Measurements from ENCODE around the gene TARBP2.

TARBP2 gene

GRCh38 chr12:53500776-53501614 lies at the start of gene TARBP2:
Gene TARBP2 (plus strand): TSS chr12:53501283. CDS start chr12:53501409, 126 bp downstream.
- H3K4me3 Mint-ChIP-seq = peak within 1 kb of the TSS; percentile 88
- H3K4me1 Mint-ChIP-seq (ENCODE audit: low read depth) = peaks cover 80% of the 10 kb centered on the region

GRCh38 chr12:53451661-53452158 lies 49.4 kb upstream of the TARBP2 start, which contains the start of gene PCBP2:
Gene PCBP2 (plus strand): TSS chr12:53452102. CDS start chr12:53454801, 2,699 bp downstream.
- Mint-ChIP-seq H3K36me3 (ENCODE audit: low read depth) (peaks cover 67% of the 10 kb centered on the region), H3K27ac (peak within 1 kb of the TSS; percentile 96), H3K4me3 (peak within 1 kb of the TSS; percentile 92), H3K9me3 (no peaks in the 10 kb centered on the region), H3K27me3 (no peaks in the 10 kb centered on the region), H3K4me1 (ENCODE audit: low read depth) (peaks cover 31% of the 10 kb centered on the region)
- intact Hi-C loops (cut with micrococcal nuclease) = loop anchor here (1.0 to 5.0 kb wide), 3 partner anchors 10 to 276 kb away; partner anchors contain the start of genes CALCOCO1, PRR13 and TARBP2

More at GRCh38 chr12:53500776-53501614, at the start of gene TARBP2:
- H3K9me3 Mint-ChIP-seq = no peaks in the 10 kb centered on the region
- intact Hi-C loops (cut with micrococcal nuclease) = loop anchor here (2.0 kb wide), 2 partner anchors 48 to 180 kb away; partner anchors contain the start of genes AAAS and PCBP2
- peak within 1 kb of the TSS; percentile 94 for H3K27ac Mint-ChIP-seq
- no peaks in the 10 kb centered on the region for H3K27me3 Mint-ChIP-seq
- H3K36me3 Mint-ChIP-seq (ENCODE audit: low read depth) = peaks cover 48% of the 10 kb centered on the region

GRCh38 chr12:53452159-53453077 lies 48.7 kb upstream of the TARBP2 start:
- peak overlapping the region; percentile 96 for H3K27ac Mint-ChIP-seq
- intact Hi-C loops (cut with micrococcal nuclease) = loop anchor here (2.0 to 5.0 kb wide), 2 partner anchors 48 to 275 kb away; partner anchors contain the start of genes CALCOCO1 and TARBP2
- H3K4me1 Mint-ChIP-seq (ENCODE audit: low read depth) = peaks cover 30% of the 10 kb centered on the region
- peaks cover 70% of the 10 kb centered on the region for H3K36me3 Mint-ChIP-seq (ENCODE audit: low read depth)
- H3K4me3 Mint-ChIP-seq = peak overlapping the region; percentile 92
- H3K9me3 Mint-ChIP-seq = no peaks in the 10 kb centered on the region
- H3K27me3 Mint-ChIP-seq = no peaks in the 10 kb centered on the region

DNA sequence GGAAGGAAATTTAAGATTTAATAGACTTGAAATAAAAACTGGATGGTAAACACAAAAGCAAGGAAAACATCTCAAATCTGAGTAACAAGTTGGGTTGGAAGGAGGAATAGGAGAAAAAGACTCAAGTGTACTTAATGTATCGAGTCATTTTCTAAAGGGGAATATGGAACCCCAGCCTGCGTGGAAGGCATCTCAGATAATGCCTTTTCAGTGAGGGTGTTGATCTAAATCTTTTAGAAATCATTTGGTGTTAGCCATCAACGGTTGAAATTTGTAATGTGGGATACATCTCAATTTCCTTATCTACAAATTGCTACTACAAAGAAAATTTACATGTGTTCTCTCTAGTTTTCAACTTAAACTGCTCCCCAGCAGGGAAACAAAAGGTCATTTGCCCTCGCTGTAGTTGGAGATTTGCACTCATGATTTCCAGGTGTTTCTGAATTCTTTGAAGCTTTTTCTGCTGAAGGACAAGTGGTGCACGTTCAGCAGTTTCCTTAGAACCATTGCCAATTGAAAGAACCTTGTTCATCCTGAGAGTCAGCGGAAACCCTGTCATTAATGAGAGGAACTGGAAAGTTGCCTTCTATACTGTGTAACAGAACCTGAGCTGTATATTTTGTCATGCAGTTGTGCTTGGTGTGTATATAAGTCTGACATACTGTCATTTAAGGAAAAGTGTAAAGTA lies 47.0 kb upstream of the TARBP2 start:
- no peak overlapping the region for H3K27ac Mint-ChIP-seq
- H3K36me3 Mint-ChIP-seq (ENCODE audit: low read depth) = peaks cover 71% of the 10 kb centered on the region
- H3K4me3 Mint-ChIP-seq = no peak overlapping the region
- H3K27me3 Mint-ChIP-seq = no peaks in the 10 kb centered on the region
- intact Hi-C loops (cut with micrococcal nuclease) = loop anchor here (2.0 to 5.0 kb wide), 2 partner anchors 47 to 273 kb away; partner anchors contain the start of genes CALCOCO1 and TARBP2
- no peaks in the 10 kb centered on the region for H3K9me3 Mint-ChIP-seq
- peaks cover 26% of the 10 kb centered on the region for H3K4me1 Mint-ChIP-seq (ENCODE audit: low read depth)

DNA sequence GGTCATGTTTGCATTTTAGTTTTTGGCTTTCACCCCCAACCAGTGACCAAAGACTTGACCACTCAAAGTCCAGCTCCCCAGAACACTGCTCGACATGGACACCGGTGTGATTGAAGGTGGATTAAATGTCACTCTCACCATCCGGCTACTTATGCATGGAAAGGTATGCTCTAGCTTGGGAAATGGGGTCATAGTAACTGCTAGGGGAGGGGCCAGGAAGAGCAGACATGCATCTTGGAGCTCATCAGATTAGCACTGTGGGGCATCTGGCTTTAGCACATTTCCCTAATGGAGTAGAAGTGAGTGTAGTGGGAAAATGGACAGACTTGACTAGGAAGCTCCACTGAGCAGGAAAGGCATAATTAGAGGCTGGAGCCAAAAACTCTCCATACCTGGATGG lies 46.4 kb upstream of the TARBP2 start:
- no peak overlapping the region for H3K27ac Mint-ChIP-seq
- H3K4me1 Mint-ChIP-seq (ENCODE audit: low read depth) = peaks cover 26% of the 10 kb centered on the region
- H3K27me3 Mint-ChIP-seq = no peaks in the 10 kb centered on the region
- H3K4me3 Mint-ChIP-seq = no peak overlapping the region
- H3K36me3 Mint-ChIP-seq (ENCODE audit: low read depth) = peaks cover 78% of the 10 kb centered on the region
- intact Hi-C loops (cut with micrococcal nuclease) = loop anchor here (5.0 kb wide), 1 partner anchor 273 kb away; the partner anchor contains the start of gene CALCOCO1
- H3K9me3 Mint-ChIP-seq = no peaks in the 10 kb centered on the region

DNA sequence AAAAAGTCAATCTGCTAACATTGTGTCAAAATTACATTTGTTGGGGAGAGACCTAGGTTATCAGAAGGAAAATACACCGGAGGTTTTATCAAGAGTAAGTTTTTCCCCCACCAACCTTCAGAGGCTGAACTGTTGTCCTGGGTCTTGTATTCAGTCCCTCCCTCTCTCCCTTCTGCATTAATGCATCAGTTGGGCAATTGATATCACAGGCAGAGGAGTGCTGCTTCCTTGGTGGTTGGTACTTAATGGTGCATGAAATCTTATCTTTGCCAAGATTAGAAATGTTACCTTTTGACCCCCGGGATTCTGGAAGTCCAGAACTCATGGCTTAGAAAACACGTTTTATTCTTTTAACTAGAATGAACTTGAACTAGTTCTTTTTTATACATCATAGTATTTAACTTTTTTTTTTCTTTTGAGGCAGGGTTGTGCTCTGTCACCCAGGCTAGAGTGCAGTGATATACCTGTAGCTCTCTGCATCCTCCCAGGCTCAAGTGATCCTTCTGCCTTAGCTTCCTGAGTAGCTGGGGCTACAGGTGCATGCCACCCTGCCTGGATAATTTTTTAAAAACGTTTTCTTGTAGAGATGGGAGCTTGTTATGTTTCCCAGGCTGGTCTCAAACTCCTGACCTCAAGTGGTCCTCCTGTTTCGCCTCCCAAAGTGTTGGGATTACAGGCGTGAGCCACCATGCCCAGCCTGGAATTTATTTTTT lies 44.3 kb upstream of the TARBP2 start:
- intact Hi-C loops (cut with micrococcal nuclease) = no loop called here
- peaks cover 32% of the 10 kb centered on the region for H3K4me1 Mint-ChIP-seq (ENCODE audit: low read depth)

DNA sequence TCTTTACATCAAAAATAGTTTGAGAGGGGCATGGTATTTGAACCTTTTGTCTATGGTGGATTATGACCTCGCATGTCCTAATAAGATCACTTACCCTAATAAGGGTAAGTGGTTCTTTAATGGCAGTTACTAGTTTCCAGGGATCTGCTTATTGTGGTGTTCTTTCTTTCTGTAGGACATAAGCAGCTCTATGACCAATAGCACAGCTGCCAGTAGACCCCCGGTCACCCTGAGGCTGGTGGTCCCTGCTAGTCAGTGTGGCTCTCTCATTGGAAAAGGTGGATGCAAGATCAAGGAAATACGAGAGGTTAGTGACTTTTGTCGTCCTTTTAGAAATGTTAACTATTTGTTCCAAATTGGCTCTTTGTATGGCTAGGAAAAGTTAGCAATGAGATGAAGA lies 42.0 kb upstream of the TARBP2 start:
- Mint-ChIP-seq H3K27me3 (no peaks in the 10 kb centered on the region), H3K27ac (no peak overlapping the region), H3K4me3 (no peak overlapping the region), H3K36me3 (ENCODE audit: low read depth) (peaks cover 100% of the 10 kb centered on the region), H3K4me1 (ENCODE audit: low read depth) (peaks cover 39% of the 10 kb centered on the region), H3K9me3 (no peaks in the 10 kb centered on the region)
- intact Hi-C loops (cut with micrococcal nuclease) = no loop called here

More for the DNA sequence above, 44.3 kb upstream of the TARBP2 start:
- Mint-ChIP-seq H3K27ac (no peak overlapping the region), H3K36me3 (ENCODE audit: low read depth) (peaks cover 99% of the 10 kb centered on the region), H3K27me3 (no peaks in the 10 kb centered on the region), H3K4me3 (no peak overlapping the region), H3K9me3 (no peaks in the 10 kb centered on the region)

- Mint-ChIP-seq H3K27ac (no peak overlapping the region), H3K36me3 (ENCODE audit: low read depth) (peaks cover 100% of the 10 kb centered on the region), H3K9me3 (no peaks in the 10 kb centered on the region), H3K4me1 (ENCODE audit: low read depth) (peaks cover 47% of the 10 kb centered on the region), H3K27me3 (no peaks in the 10 kb centered on the region), H3K4me3 (no peak overlapping the region)
- intact Hi-C loops (cut with micrococcal nuclease) = no loop called here
Measured at GRCh38 chr12:53461059-53461458, 40.0 kb upstream of the TARBP2 start.

DNA sequence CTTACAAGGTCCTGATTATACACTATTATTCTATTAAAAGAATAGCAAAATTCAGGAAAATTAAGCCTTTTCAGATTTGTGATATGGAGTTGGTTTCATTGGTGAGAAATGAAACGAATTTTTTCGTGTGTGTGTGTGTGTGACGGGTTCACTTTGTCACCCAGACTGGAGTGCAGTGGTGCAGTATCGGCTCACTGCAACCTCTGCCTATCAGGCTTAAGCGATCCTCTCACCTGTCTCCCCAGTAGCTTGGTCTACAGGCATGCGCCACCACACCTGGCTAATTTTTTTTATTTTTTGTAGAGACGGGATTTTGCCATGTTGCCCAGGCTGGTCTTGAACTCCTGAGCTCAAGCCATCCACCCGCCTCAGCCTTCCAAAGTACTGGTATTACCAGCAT lies 39.5 kb upstream of the TARBP2 start:
- peaks cover 52% of the 10 kb centered on the region for H3K4me1 Mint-ChIP-seq (ENCODE audit: low read depth)
- H3K4me3 Mint-ChIP-seq = no peak overlapping the region
- H3K36me3 Mint-ChIP-seq (ENCODE audit: low read depth) = peaks cover 100% of the 10 kb centered on the region
- no peak overlapping the region for H3K27ac Mint-ChIP-seq
- no peaks in the 10 kb centered on the region for H3K9me3 Mint-ChIP-seq
- no peaks in the 10 kb centered on the region for H3K27me3 Mint-ChIP-seq
- intact Hi-C loops (cut with micrococcal nuclease) = no loop called here

DNA sequence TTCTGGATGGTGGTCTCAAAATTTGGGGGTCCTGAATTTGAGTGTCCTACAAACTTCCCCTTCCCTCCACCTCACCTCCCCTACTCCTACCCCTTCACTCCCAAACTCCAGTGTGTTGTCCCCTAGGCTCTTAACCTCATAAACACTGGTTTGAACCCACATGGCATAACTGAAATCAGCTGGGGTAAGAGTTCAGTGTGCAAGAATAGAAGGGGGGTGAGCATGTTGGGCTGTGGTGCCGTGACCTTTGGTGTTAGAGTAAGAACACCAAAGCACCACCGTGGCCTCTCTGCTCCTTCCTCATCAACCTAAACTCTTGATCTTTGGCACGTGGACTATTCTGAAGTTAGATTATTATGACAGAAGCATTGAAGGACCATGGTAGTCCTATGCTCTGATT lies 38.1 kb upstream of the TARBP2 start:
- peak overlapping the region; percentile 15 for H3K27ac Mint-ChIP-seq
- H3K36me3 Mint-ChIP-seq (ENCODE audit: low read depth) = peaks cover 100% of the 10 kb centered on the region
- no peaks in the 10 kb centered on the region for H3K27me3 Mint-ChIP-seq
- H3K4me1 Mint-ChIP-seq (ENCODE audit: low read depth) = peaks cover 58% of the 10 kb centered on the region
- intact Hi-C loops (cut with micrococcal nuclease) = no loop called here
- no peak overlapping the region for H3K4me3 Mint-ChIP-seq
- H3K9me3 Mint-ChIP-seq = no peaks in the 10 kb centered on the region

- Mint-ChIP-seq H3K4me1 (ENCODE audit: low read depth) (peaks cover 58% of the 10 kb centered on the region), H3K4me3 (no peak overlapping the region), H3K36me3 (ENCODE audit: low read depth) (peaks cover 100% of the 10 kb centered on the region), H3K27me3 (no peaks in the 10 kb centered on the region), H3K27ac (no peak overlapping the region), H3K9me3 (no peaks in the 10 kb centered on the region)
- intact Hi-C loops (cut with micrococcal nuclease) = no loop called here
Measured at GRCh38 chr12:53463802-53464560, 37.1 kb upstream of the TARBP2 start.
